ENCODE measurements around the gene KDM4F.
"Not testable (repeated sequence)": the region's sequence is repeated elsewhere in the genome, so short reads cannot be mapped to it uniquely, and the experiment has no call there.

Gene KDM4F

DNA sequence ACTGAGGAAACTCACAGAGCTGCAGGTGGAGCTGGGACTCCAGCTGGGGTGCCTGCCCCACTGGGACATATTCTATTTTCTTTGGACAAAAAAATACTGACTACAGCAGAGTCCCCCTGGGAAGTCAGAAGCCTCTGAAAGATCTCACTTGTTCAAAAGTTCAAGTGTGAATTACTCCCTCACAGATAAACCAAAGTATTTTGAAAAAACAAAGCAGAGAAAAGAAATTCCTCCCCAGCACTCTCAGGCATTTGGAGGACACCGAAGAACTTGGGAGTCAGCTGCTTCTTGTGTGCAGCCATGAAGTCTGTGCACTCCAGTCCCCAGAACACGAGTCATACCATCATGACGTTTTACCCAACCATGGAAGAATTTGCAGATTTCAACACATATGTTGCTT, at the start of gene KDM4F:
Gene KDM4F, plus strand, starts transcription at position 301 of the 400 bp plus-strand sequence.
- DNase-seq: not testable (repeated sequence)

GRCh38 chr11:95003716-95004115, 45.5 kb upstream of the KDM4F start:
- DNase-seq: no peak

GRCh38 chr11:95005642-95006041, 43.6 kb upstream of the KDM4F start:
- DNase-seq: no peak

GRCh38 chr11:95011376-95011775, 37.8 kb upstream of the KDM4F start:
- DNase-seq: no peak

- no peak for DNase-seq
Observed at GRCh38 chr11:95014184-95014821, 34.9 kb upstream of the KDM4F start.

DNA sequence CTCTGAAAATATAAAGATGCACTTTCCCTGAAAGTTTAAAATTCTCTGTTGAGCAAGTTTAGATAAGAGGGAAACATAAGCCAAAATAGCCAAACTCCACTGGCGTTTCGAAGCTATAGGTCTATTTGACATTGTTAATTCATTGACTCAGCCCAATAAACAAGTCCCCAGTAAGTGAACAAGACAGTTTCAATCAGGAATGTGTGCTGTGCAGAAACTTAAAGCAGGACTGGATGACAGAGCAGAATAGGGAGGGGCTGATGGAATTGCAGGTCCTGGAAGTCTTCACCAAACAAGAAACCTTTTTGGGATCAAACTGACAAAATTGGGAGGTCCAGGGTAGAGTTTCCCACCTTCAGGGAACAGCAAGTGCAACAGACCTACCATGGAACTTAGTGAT, 33.1 kb upstream of the KDM4F start:
- DNase-seq: no peak

DNA sequence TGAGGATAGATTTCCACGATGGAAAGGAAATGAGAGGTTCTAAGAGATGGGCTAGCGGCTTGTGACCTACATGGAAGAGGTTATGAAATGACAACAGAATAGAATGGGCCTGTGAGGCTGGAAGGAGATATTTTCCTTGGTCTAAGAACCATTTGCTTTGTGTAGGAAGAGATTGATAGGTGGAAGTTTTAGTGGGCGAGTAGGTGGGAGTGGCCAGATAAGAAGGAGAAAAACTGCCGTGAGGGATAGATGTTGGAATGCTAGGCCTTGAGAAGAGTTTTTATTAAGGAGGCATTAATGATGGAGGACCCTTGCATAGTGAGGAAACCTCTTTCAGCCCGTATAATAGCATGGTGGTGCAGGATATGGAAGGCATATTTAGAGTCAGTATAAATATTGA, 27.8 kb upstream of the KDM4F start:
- DNase-seq: not testable (repeated sequence)

DNA sequence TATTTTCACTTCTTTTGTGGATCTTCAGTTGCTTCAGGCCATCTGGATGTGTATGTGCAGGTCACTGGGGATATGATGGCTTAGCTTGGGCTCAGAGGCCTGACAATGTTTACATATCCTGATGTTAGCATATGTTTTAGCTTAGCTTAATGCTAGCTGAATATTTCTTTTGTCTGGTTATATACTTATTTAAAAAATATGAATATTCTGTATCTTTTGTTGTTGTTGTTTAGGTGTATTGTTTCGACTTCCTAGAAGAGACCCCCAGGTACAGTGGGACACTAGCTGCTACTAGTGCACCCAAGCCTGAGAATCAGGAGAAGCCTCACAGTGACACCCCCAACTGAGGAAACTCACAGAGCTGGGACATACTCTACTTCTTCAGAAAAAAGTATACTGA, 24.3 kb upstream of the KDM4F start, which contains the start of gene KDM4E:
Gene KDM4E, plus strand, starts transcription at position 301 of the 400 bp plus-strand sequence. CDS start 300 bp downstream, outside the sequence.
- no peak for DNase-seq

- DNase-seq: not testable (repeated sequence)
Observed at GRCh38 chr11:95025594-95025993, 23.6 kb upstream of the KDM4F start.

GRCh38 chr11:95028357-95028756, 20.9 kb upstream of the KDM4F start:
- no peak for DNase-seq

GRCh38 chr11:95033051-95033450, 16.2 kb upstream of the KDM4F start:
- no peak for DNase-seq

GRCh38 chr11:95035316-95035715, 13.9 kb upstream of the KDM4F start:
- DNase-seq: no peak

DNA sequence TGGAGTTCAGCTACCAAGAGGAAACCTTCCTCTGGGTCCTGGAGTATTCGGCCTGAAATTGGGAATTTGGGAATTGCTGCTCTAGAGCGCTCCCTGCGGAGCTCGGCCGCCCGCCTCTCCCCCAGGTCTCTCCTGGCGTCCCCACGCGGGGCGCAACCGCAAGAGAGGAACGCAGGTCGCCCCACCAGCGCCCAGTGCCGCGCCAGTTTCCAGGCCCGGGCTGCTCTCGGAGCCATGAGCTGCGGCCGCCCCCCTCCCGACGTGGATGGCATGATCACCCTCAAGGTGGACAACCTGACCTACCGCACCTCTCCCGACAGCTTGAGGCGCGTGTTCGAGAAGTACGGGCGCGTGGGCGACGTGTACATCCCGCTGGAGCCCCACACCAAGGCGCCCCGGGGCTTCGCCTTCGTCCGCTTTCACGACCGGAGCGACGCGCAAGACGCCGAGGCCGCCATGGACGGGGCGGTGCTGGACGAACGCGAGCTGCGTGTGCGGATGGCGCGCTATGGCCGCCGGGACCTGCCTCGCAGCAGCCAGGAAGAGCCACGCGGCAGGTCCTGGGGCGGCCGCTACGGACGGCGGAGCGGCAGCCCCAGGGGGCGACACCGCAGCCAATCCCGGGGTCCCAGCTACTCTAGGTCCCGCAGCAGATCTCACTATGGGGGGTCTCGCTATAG, 11.7 kb upstream of the KDM4F start:
- not testable (repeated sequence) for DNase-seq

- no peak for DNase-seq
Observed at GRCh38 chr11:95042239-95042638, 7.0 kb upstream of the KDM4F start.

- no peak for DNase-seq
Observed at GRCh38 chr11:95042906-95043305, 6.3 kb upstream of the KDM4F start.

GRCh38 chr11:95044010-95044409, 5.2 kb upstream of the KDM4F start:
- no peak for DNase-seq

DNA sequence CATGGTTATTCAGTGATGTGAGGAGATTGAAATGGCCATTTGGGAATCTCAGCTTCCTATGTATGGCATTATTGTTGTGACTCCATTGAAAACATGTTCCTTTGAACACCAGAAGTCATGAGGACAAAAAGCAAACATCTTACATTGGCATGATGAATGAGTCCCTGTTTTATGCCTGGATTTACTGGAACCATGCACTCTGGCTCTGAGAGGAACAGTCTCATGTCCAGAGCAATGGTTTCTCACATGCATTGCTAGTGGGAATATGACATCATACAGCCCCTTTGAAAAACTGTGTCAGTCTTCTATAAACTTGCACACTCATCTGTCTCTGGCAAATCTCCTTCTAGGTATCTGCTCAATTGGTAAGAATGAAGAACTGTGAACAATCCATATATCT, 3.4 kb upstream of the KDM4F start:
- no peak for DNase-seq

- no peak for DNase-seq
Observed at GRCh38 chr11:95050595-95051202, 1.5 kb downstream of the KDM4F start.

- DNase-seq: no peak
Observed at GRCh38 chr11:95054356-95054755, 5.1 kb downstream of the KDM4F start.

DNA sequence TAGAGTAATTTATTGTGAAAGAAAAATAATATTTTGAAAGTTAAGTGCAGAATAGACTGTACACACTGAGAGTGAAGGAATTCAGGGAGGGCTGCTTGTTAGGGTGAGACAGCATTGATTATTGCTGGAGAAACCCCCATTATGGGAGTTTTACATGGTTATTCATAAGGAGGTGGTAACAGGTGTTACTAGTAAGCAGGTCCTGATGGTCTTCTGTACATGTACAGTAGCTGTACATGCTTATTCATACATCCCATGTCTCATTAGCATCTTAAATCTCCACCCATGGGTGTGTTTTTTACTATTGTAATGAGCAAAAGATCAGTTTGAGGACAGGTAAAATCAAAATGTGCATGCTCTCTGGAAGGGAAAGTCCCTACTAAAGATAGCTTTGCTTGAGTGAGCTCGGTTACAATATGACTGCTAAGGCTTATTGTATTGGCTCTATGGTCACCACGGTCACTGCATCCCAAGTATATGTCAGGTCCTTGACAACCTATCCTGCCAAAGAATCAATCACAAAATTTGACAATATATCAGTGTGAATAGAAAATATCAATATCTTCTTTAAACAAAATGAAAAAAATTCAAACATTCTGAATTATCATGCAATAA, 6.2 kb downstream of the KDM4F start:
- no peak for DNase-seq

GRCh38 chr11:95057959-95058358, 8.7 kb downstream of the KDM4F start:
- DNase-seq: no peak

DNA sequence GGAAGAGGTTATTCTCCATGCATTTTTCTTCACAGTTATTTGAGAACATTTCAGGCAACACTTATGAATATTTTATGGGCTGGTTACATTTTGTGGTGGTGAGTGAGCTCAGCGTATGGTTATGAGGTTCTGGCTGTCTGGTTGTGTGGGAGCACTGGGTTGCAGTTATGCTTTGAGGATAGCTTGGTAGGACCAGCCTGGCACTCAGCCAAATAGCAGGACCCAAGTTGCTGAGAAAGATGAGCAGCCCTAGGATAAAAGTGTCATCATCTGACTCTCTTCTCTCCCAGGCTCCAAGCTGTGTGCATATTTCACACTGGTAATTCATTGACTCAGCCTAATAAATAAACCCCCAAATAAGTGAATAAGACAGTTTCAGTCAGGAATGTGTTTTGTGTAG, 9.4 kb downstream of the KDM4F start:
- DNase-seq: no peak

Measured in hypothalamus (tissue), 51 donors.